H1 (cell line): ENCODE data around the gene SMARCAL1. TPM values are rescaled to one million over a fixed set of nuclear protein-coding genes. Genes with fewer than 3 reads are reported as not detected.

ENCODE experiments used
- CREB1 ChIP-seq: IDR thresholded peaks from 2 replicates; pipeline ENCODE4 v1.6.1; 2012; ENCODE audit warnings: inconsistent platforms
- HDAC2 ChIP-seq, 2 experiments: fragments of 300-600 bp in 1 of 2; sonication (generic) in 1 of 2; IDR thresholded peaks; 2 replicates each; pipeline ENCODE4 v1.6.1; 2011 to 2012; ENCODE audit warnings: low read depth in 2 of 2, low read length in 2 of 2, mild to moderate bottlenecking in 2 of 2, moderate library complexity in 2 of 2, borderline replicate concordance in 1 of 2, inconsistent platforms in 1 of 2
- POU5F1 ChIP-seq: IDR thresholded peaks from 2 replicates; pipeline ENCODE4 v1.6.1; 2011; ENCODE audit warnings: low read depth, mild to moderate bottlenecking, low read length, moderate library complexity
- RXRA ChIP-seq: IDR thresholded peaks from 2 replicates; pipeline ENCODE4 v1.6.1; 2011; ENCODE audit warnings: low read depth, mild to moderate bottlenecking, low read length, moderate library complexity; ENCODE audit not compliant: insufficient read depth
- USF2 ChIP-seq: IDR thresholded peaks from 2 replicates; pipeline ENCODE4 v1.6.1; 2011; ENCODE audit warnings: low read length, improper control_type of control experiment
- polyA plus RNA-seq, 7 experiments: library from polyadenylated mRNA; depleted of rRNA in 3 of 7; stranded (reverse) in 5 of 7; unstranded in 2 of 7; fragments of >200 nt in 5 of 7; fragments of 200-250 nt in 2 of 7; gene quantifications; 1 replicate in 5 of 7; 2 replicates in 1 of 7; 4 replicates in 1 of 7; pipeline versions ENCODE4 v1.2.1 to v1.2.3, GENCODE V29; 2011 to 2013; ENCODE audit warnings: missing spikeins in 2 of 7, mixed read lengths in 2 of 7
- total RNA-seq: library from RNA; stranded (reverse); fragmentation: NEBNext Ultra II Directional; extraction: Animal tissue kit (Norgen Biotek cat#: 25700); gene quantifications from 2 replicates; pipeline ENCODE4 v1.2.1, GENCODE V29; 2021

The SMARCAL1 gene
- total and polyA plus RNA-seq, 2 of the 8 experiments (the other 6 are each of a cell fraction or from before 2014, with no cell fraction given): 17.6 to 17.9 TPM

- no peak for TF ChIP-seq USF2
- no peak for TF ChIP-seq HDAC2 (IDR thresholded peaks at IDR 0.05; ENCODE audit: borderline replicate concordance in 1 of 2, low read depth in 2 of 2, low read length in 2 of 2)
- no peak for TF ChIP-seq RXRA
- TF ChIP-seq CREB1: no peak
- no peak for TF ChIP-seq POU5F1
Measured at GRCh38 chr2:216453955-216454614, 41.8 kb downstream of the SMARCAL1 start (continued).
